IPS-NIHi7 (cell line): ENCODE measurements around the gene AURKAIP1.
"Not testable (repeated sequence)": the region's sequence is repeated elsewhere in the genome, so short reads cannot be mapped to it uniquely, and the experiment has no call there.

ENCODE experiments used
- DNase-seq: peaks from one replicate; pipeline ENCODE4 v3.0.0; 2012; ENCODE audit warnings: mixed read lengths; ENCODE audit errors: extremely low spot score

The AURKAIP1 gene

DNA sequence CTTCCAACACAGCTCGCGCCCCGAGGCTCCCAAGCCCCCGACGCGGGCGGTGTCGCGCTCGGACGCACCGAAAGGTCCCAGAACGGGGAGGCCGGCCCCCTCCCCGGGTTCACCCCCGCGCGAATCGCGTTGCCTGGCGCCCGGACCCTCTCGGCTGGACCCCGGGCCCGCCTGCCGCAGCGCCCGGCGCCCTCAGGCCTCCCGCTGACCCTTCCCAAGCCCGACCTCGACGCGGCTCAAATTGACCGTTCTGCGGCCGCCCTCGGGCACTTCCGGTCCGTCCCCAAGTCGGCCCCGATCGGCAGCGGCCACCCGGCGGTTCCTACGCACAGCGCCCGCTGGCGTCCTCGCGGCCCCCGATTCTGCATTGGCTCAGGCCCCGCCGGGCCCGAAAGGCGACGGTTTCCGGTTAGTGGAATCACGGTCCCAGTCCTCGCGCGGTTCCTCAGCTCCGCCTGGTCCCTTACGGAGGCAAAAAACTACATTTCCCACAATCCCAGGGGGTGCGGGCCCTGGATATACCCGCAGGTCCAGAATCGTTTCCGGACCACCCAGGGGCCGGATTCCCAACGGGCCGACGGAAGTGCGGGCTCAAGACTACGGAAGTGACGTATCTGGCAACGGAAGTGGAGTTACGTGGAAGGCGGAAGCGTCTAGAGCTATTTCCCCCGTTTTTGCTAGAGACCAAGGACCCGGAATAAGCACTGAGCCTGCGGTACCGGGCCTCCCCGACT lies at the start of gene AURKAIP1:
AURKAIP1 (minus strand) TSS at position 279 of the 734 bp plus-strand sequence. CDS start 451 bp downstream, outside the sequence.
- peak; percentile 98 for DNase-seq

DNA sequence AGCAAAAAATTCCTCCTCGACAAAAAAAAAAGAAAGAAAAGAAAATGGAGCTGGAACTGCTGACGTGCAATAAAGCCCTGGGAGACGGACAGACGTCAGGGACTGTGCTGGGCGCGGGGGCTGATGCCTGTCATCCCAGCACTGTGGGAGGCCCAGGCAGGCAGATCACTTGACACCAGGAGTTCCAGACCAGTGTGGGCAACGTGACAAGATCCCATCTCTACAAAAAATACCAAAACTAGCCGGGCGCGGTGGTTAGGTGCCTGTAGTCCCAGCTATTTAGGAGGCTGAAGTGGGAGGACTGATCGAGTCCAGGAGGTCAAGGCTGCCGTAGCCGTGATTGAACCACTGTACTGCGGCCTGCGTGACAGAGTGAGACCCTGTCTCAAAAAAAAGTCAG lies 49.7 kb upstream of the AURKAIP1 start:
- DNase-seq: no peak

DNA sequence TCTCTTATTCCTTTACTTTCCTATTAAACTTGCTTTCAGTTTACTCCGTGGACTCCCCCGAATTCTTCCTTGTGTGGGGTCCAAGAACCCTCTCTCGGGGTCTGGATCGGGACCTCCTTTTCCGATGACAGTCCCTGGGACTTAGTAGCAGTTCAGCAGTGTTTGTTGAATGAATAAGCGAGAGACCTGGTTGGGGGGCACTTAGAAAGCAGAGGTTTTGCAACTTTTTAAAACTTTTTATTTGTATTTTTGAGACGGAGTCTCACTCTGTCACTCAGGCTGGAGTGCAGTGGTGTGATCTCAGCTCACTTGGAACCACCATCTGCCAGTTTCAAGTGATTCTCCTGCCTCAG lies 48.2 kb upstream of the AURKAIP1 start:
- no peak for DNase-seq

DNA sequence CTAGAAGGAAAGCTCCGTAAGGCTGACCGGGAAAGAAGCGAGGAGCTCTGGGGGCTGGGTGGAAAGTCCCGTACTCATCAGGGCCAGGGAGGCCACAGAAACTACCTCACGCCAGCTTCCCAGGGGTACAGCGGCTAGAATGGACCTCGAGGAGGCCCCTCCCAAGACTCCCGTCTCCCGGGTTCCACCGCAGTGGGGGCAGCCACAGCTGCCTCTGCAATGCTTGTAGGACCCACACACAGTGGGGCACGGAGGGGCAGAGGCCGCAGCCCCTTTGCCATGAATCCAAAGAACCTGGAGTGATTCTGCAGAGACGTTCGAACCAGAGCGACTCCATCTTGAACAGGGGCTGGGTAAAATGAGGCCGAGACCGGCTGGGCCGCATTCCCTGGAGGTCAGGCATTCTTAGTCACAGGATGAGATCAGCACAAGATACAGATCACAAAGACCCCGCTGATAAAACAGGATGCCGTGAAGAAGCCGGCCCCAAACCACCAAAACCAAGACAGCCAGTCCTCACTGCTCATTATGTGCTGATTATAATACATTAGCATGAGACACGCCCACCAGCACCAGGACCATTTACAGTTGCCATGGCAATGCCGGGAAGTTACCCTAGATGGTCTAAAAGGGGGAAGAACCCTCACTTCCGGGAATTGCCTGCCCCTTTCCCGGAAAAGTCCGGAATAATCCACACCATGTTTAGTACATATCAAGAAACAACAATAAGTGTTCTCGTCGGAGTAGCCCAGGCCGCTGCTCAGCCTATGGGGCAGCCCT lies 47.6 kb upstream of the AURKAIP1 start:
- DNase-seq: peak; percentile 10

DNA sequence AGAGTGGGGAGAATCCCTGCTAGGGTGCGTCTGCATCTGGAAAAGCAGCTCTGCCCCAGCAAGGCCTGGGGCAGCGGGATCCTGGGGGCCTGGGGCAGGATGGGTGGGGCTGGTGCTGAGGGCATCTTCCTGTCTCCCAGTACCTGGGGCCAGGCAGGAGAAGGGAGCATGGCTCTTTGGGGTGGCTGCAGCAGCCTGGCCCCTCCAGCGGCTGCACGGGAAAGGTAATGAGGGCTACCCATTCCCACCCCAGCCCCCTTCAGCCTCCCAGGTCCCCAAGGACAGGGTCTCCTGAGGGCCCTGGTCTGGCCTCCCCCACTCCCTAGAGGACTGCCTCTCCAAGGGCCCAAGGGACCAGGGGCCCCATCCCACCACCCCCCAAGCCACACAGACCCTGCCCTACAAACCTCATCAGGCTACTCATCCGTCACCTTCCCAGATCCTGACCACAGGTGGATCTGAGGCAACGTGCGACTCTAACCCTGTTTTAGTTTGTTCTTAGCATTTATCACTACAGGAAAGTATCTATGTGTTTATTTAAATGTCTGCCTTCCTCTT lies 47.0 kb upstream of the AURKAIP1 start:
- peak; percentile 7 for DNase-seq

DNA sequence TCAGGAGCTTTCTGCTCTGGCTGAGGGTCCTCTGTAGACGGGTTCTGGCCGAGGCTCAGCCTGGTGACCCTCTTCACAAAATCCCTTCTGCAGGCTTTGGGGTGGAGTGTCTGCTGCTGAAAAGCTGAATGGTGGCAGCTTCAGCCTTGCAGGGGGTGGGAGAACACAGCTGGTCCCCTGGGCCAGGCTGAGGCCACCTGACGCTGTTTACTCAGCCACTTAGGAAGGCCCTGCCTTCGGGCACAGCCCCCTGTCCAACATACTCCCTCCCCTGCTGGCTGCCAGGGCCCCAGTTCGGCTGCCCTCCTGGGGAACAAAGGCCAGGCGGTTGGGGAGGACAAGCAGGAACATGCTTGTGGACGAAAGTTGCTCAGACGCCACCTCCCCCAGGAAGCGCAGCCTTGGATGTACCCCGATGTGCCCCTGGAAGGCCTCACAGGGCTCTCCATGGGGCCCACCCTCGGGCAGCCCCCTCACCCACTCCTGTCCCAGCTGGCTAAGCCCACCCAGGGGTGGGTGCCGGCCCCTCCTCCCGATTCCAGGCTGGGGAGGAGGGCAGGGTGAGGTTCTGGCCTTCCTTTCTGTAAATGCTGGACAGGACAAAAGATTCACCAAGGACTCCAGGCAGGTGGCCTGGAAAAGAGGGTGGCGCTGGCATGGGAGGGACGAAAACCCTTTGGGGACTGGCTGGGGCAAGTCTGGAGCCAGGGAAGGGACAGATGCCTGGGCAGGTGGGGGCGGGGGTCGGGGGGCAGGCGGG lies 46.3 kb upstream of the AURKAIP1 start, which contains the start of gene ANKRD65:
ANKRD65 (minus strand) TSS at position 130 of the 760 bp plus-strand sequence. CDS start 271 bp downstream, outside the sequence.
- peak; percentile 9 for DNase-seq

DNA sequence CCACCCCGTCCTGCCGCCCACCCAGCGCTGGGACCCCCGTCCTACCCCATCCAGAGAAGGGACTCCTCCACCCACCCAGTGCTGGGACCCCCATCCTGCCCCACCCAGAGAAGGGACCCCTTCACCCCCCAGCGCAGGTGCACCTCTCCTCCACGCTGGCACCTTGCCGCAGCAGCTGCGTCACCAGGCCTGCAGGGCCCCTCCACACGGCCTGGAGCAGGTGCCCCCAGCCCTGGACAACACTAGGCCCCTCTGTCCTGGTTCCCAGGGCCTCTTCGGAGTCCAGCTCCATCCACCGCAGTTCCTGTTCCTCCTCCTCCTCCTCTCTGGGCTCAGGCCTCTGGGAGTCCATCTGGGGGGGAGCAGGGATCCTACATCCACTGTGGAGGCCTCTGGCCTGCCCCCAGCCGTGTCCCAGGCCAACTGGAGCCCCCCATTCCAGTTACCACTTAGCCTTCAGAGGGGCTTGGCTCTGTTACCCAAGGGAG lies 45.7 kb upstream of the AURKAIP1 start:
- no peak for DNase-seq

DNA sequence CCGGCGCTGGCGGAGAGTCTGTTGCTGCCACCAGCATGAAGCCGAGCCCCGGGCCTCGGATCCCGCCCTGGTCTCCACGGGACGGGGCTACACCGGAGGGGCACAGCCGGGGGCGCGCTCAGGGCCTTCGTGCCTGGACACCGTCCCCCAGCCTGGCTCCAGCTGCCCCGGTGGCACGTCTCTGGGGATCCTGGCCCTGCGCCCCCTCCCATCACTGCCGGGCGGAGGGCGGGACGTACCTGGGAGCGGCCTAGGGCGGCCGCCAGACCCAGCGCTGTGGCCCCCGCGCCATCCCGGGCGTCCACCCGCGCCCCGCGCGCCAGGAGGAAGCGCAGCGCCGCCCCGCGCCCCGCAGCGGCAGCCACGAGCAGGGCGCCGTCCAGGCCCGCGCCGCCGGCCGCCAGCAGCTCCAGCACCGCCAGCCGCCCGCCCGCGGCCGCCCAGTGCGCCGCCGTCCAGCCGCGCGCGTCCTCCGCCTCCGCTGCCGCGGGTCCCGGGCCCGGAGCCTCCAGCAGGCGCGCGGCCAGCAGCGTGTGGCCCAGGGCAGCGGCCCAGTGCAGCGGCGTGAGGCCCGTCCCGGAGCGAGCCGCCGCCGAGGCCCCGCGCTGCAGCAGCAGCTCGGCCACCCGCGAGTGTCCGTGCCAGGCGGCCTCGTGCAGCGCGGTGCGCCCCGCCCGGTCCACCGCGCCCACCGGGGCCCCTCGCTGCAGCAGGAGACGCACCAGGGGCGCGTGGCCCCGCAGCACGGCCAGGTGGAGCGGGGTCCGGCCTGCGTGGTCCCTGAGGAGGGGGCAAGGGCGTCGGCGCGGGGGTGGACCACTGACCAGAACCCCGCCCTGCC lies 45.0 kb upstream of the AURKAIP1 start:
- DNase-seq: peak; percentile 36

DNA sequence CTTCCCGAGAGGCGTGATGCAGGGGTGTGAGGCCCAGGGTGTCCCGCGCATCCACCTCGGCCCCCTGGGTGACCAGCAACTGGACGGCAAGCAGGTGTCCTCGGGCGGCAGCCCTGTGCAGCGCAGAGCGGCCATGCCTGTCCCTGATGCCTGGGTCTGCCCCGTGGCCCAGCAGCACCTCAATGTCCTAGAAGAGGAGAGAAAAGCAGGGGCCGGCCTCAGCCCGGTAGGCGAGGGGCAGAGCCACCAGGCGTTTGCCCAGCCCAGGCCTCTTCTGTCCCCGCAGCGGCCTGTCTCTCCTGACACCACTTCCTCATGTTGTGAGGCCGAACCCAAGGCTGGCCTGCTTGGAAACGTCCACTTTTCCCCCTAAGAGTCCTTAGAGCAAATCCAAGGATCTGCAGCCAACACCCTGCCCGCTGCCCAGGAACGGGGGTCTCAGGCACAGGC lies 44.4 kb upstream of the AURKAIP1 start:
- DNase-seq: peak; percentile 5

DNA sequence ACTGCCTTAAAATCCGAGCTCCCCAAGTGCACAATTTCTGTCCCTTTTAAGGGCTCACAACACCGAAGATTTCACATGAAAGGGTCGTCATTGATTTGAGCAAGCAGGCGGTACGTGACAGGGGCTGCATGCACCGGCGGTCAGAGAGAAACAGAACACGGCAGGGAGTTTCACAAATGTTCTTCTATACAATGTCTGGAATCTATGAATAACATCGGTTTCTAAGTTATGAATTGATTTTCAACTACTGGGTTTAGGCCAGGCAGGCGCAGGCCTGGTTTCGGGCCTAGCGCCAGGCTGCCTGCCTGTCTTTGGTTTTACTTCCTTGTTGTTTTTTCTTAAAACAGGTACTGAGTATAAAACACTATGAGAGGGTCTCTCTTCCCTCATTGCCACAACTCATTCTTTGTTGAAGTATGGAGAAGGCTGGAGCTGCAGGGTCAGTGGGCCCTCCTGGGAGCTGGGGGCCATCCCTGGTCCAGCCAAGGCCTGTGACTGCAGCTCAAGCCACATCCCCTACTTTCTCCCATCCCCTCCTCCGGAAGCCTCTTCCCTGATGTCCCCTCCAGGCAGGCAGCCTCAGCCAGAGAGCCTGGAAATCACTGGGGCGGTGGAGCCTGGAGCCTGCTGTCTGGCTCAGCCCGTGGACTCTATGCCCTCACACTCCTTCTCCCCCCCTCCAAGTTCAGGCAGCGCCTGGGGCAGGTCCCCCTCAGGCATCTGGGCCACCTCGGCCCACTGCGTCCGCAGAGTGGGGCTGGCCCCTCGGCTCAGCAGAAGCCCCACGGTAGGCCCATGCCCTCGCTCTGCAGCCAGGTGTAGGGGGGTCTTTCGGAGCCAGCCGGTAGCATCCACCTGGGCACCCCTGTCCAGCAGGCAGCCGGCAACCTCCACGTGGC lies 43.7 kb upstream of the AURKAIP1 start:
- DNase-seq: peak; percentile 8

DNA sequence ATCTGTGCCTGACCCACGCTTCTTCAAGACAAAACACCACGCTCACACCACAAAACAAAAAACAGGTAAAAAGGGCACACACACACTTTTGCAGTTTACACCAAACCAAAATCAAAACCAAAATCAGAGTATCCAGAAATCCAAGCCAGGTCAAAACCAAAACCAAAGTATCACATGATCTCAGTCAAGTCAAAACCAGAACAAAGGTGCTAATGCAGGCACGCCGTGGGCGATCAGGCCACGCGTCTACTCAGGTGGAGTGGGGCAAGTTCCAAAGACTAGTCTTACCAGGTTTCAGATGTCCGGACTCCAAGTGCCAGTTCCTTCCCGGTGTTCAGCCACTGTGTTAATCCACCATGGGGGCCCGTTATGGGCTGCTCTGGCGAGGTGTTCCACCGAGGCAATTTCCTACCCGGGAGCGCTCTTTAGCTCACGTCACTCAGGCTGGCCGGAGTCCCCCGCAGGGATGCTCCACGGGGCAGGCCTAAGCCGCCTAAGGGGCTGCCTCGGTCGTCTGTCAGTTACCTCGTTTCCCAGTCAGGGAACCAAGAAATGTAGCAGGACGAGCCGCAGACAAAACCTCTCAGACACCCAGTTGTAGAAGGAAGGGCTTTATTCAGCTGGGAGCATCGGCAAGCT lies 42.9 kb upstream of the AURKAIP1 start:
- not testable (repeated sequence) for DNase-seq

DNA sequence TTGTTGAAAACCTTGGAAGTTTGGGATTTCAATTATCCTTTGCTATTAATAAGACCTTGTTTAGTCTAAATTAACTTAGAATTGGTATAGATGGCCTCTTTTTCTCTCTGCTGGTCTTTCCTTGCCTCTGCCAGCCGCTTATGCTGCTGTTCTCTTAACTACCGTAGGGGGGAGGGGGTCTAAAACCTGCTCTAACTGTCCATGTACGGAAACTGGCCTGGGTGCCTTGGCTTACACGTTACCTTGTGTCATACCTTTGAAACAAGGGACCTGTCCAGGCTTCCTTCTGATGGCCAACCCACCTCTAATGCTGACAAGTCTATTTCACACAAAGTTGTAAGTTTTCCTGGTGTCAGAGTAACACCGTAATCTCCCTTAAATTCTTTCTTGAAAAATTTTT lies 42.4 kb upstream of the AURKAIP1 start:
- DNase-seq: not testable (repeated sequence)

DNA sequence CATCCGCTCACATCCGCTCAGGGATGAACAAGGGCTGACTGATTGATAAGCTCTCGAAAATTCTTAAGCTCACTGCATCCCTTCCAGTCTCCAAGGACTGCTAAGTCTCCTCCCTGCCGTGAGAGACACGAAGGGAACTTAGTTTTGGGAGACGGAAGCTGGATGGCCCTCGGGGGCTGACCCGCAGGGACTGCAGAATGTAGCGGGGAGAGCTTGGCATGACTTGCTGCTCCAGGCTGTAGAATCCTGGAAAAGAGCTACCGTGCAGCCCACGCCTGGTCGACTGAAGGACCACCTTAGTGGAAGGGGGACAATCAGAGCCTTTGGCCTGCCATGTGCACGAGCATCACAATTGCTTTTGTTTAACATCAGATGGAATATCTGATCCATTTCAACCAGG lies 40.7 kb upstream of the AURKAIP1 start:
- DNase-seq: no peak

DNA sequence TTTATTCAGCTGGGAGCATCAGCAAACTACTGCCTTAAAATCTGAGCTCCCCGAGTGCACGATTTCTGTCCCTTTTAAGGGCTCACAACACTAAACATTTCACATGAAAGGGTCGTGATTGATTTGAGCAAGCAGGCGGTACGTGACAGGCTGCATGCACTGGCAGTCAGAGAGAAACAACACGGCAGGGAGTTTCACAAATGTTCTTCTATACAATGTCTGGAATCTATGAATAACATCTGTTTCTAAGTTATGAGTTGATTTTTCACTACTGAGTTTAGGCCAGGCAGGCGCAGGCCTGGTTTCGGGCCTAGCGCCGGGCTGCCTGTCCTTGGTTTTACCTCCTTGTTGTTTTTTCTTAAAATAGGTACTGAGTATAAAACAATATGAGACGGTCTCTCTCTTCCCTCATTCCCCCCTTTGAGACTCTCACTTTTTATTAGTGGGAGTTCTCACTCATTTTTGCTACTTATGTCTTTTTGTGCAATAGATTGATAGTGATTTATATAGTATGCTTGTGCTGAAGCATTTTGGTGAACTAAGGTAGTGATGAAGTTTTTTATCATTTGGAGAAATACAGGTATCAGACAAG lies 37.4 kb upstream of the AURKAIP1 start:
- not testable (repeated sequence) for DNase-seq

DNA sequence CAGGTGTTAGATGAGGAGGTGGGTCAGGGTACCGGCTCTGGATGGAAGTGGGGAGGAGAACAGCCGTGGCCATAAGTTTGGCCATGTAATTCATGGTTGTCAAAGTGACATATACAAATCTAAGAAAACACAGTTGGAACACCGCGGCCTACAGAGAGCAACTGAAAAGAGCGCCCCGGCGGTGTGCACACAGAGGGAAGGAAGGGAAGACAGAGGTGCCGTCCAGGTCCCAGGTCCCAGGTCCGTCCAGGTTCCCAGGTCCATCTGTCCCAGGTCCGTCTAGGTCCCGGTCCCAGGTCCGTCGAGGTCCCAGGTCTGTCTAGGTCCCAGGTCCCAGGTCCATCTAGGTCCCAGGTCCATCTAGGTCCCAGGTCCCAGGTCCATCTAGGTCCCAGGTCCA lies 36.6 kb upstream of the AURKAIP1 start:
- DNase-seq: no peak

DNA sequence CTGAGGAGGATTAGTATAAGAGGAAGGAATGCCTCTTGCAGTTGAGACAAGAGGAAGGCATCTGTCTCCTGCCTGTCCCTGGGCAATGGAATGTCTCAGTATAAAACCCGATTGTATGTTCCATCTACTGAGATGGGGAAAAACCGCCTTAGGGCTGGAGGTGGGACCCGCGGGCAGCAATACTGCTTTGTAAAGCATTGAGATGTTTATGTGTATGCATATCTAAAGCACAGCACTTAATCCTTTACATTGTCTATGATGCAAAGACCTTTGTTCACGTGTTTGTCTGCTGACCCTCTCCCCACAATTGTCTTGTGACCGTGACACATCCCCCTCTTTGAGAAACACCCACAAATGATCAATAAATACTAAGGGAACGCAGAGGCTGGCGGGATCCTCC lies 35.2 kb upstream of the AURKAIP1 start:
- DNase-seq: not testable (repeated sequence)

DNA sequence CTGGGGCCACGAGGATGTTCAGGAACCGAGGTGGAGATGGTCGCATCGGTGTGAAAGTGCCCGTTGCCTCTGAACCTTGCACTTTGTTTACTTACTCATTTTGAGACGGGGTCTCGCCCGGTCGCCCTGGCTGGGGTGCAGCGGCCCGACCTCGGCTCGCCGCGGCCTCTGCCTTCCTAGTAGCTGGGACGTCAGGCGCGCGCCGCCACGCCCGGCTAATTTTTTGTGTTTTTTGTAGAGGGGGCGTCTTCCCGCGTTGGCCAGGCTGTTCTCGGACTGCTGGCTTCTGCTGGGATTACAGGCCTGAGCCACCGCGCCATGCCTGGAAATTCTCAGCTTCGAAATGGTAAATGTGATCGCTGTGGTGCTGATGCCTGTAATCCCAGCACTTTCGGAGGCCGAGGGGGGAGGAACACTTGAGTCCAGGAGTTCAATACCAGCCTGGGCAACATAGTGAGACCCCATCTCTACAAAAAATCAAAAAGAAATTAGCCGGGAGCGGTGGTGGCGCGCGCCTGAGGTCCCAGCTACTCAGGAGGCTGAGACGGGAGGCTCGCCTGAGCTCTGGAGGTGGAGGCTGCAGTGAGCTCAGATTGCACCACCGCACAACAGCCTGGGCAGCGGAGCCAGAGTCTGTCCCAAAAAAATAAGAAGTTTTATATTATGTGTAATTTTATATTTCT lies 32.8 kb upstream of the AURKAIP1 start:
- no peak for DNase-seq
